Measurements from ENCODE around the gene PLEKHA4. TPM values are rescaled to one million over a fixed set of nuclear protein-coding genes. Genes with fewer than 3 reads are reported as not detected.
"Not testable (repeated sequence)": the region's sequence is repeated elsewhere in the genome, so short reads cannot be mapped to it uniquely, and the experiment has no call there.

PLEKHA4 gene
- total RNA-seq, 4 donors from 2014 or later = 7.3 to 18.7 (median 14.9) TPM

DNA sequence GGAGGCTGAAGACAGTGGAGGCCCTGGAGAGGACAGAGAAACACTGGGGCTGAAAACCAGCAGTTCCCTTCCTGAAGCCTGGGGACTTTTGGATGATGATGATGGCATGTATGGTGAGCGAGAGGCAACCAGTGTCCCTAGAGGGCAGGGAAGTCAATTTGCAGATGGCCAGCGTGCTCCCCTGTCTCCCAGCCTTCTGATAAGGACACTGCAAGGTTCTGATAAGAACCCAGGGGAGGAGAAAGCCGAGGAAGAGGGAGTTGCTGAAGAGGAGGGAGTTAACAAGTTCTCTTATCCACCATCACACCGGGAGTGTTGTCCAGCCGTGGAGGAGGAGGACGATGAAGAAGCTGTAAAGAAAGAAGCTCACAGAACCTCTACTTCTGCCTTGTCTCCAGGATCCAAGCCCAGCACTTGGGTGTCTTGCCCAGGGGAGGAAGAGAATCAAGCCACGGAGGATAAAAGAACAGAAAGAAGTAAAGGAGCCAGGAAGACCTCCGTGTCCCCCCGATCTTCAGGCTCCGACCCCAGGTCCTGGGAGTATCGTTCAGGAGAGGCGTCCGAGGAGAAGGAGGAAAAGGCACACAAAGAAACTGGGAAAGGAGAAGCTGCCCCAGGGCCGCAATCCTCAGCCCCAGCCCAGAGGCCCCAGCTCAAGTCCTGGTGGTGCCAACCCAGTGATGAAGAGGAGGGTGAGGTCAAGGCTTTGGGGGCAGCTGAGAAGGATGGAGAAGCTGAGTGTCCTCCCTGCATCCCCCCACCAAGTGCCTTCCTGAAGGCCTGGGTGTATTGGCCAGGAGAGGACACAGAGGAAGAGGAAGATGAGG, 5.3 kb upstream of the PLEKHA4 start:
- no peak for DNase-seq (ENCODE audit: low spot score)
- TF ChIP-seq, protein P1, sequence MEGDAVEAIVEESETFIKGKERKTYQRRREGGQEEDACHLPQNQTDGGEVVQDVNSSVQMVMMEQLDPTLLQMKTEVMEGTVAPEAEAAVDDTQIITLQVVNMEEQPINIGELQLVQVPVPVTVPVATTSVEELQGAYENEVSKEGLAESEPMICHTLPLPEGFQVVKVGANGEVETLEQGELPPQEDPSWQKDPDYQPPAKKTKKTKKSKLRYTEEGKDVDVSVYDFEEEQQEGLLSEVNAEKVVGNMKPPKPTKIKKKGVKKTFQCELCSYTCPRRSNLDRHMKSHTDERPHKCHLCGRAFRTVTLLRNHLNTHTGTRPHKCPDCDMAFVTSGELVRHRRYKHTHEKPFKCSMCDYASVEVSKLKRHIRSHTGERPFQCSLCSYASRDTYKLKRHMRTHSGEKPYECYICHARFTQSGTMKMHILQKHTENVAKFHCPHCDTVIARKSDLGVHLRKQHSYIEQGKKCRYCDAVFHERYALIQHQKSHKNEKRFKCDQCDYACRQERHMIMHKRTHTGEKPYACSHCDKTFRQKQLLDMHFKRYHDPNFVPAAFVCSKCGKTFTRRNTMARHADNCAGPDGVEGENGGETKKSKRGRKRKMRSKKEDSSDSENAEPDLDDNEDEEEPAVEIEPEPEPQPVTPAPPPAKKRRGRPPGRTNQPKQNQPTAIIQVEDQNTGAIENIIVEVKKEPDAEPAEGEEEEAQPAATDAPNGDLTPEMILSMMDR (IDR thresholded peaks at IDR 0.05) = no peak
- ATAC-seq (ENCODE audit: low FRiP score) = no peak

DNA sequence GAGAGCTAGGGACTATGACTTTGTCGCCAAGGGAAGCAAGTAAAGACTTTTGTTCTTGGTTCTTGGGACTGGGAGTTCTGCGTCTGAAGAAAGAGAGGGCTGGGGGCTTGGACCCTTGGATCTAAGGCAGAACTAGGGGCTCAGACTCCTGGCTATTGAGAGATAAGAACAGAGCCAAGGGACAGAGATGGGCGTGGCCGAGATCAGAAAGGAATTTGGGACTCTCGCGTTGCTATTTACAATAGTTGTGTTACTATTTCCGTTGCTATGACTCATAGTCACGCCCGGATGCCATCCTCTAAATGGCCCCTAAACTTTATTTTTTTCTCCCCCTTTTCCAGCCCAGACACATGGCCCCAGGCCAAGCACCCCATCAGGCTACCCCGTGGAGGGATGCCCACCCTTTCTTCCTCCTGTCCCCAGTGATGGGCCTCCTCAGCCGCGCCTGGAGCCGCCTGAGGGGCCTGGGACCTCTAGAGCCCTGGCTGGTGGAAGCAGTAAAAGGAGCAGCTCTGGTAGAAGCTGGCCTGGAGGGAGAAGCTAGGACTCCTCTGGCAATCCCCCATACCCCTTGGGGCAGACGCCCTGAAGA, 4.6 kb upstream of the PLEKHA4 start:
- ATAC-seq (ENCODE audit: low FRiP score) (peak; percentile 11), DNase-seq (ENCODE audit: low spot score) (peak; percentile 73)
- TF ChIP-seq, protein P1 (IDR thresholded peaks at IDR 0.05) = no peak

DNA sequence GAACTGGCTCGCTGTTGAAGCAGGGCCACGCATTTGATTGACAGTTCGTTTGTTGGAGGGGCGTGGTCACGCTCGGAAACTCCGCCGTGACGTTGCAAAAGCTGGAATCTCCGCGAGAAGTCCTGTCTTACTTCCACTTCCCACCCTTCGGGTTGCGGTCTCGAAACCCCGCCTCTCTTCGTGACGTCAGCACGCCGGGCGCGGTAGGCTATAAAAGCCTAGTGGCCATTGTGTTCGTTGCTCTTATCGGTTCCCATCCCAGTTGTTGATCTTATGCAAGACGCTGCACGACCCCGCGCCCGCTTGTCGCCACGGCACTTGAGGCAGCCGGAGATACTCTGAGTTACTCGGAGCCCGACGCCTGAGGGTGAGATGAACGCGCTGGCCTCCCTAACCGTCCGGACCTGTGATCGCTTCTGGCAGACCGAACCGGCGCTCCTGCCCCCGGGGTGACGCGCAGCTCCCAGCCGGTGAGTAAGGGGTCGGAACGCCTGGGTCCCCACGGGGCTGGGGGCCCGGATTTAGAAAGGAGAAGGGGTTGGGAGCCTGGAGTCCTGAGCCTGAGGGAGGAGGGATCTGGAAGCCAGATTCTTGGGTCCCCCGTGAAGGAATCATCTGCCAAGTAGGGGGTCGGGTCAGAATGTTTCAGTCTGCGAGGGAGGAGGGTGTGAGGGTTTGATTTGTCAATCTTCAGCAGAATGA, 3.9 kb upstream of the PLEKHA4 start, which contains the start of gene PPP1R15A:
Gene PPP1R15A, plus strand, starts transcription at position 240 of the 702 bp plus-strand sequence. CDS start 813 bp downstream, outside the sequence.
- TF ChIP-seq, protein P1 (IDR thresholded peaks at IDR 0.05) = no peak
- DNase-seq (ENCODE audit: low spot score) = peak; percentile 99
- peak; percentile 46 for ATAC-seq (ENCODE audit: low FRiP score)

DNA sequence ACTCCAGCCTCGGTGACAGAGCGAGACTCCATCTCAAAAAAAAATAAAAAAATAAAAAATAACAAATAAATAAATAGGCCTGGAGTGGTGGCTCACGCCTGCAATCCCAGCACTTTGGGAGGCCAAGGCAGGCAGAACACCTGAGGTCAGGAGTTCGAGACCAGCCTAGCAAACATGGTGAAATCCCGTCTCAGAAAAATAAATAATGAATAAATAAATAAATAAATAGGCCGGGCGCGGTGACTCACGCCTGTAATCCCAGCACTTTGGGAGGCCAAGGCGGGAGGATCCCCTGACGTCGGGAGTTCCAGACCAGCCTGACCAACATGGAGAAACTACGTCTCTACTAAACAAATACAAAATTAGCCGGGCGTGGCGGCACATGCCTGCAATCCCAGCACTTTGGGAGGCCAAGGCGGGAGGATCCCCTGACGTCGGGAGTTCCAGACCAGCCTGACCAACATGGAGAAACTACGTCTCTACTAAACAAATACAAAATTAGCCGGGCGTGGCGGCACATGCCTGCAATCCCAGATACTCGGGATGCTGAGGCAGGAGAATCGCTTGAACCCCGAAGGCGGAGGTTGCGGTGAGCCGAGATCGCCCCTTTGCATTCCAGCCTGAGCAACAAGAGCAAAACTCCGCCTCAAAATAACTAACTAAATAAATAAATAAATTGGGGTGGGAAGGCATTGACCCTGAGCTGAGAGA, 3.2 kb upstream of the PLEKHA4 start:
- not testable (repeated sequence) for DNase-seq (ENCODE audit: low spot score); ATAC-seq (ENCODE audit: low FRiP score)

DNA sequence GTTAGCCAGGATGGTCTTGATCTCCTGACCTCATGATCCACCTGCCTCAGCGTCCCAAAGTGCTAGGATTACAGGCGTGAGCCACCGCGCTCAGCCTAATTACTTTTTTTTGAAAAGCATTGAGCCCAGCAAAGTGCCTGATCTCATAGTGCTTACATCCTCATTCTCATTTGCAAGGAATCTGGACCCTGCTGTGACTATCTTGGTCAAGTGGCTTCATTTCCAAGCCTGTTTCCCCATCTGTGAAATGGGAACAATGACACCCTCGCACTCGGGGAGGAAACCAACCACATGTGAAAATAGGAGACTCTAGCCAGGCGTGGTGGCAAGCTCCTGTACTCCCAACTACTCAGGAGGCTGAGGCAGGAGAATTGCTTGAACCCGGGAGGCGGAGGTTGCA, 1.6 kb upstream of the PLEKHA4 start:
- ATAC-seq (ENCODE audit: low FRiP score) (no peak), DNase-seq (ENCODE audit: low spot score) (no peak)
- TF ChIP-seq, protein P1 (IDR thresholded peaks at IDR 0.05) = no peak

DNA sequence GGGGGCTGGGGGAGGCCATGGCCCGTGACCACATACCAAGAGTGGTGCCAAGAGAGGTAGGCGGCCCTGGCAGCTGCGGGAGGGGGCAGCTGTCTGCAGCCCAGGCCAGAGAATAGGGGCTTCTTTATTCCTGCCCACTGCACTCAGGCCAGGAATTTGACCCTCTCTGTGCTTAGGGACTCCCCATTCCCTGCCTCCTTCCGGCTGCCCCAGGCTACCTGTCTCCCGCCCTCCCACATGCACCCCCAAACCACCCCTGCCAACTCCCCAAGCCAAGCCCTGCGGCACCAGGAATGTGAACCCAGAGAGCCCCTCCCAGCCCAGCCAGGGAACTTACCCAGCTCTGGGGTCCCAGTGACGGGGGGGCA, 687 bp downstream of the PLEKHA4 start:
- TF ChIP-seq, protein P1 (IDR thresholded peaks at IDR 0.05) = no peak
- DNase-seq (ENCODE audit: low spot score) = no peak
- no peak for ATAC-seq (ENCODE audit: low FRiP score)
